C4-2B (cell line): Measurements from ENCODE around the gene HHEX.

Experiments
- H3K27ac ChIP-seq: fragments of 450-650 bp; 2 replicates; pipeline ENCODE4 v1.5.1; 2017
- CTCF ChIP-seq: fragments of 450-650 bp; conservative IDR thresholded peaks from 2 replicates; pipeline ENCODE4 v1.5.1; 2017; ENCODE audit warnings: mild to moderate bottlenecking
- ZFX ChIP-seq: fragments of 450-650 bp; IDR thresholded peaks from 2 replicates; pipeline ENCODE4 v1.6.1; 2017

HHEX gene

GRCh38 chr10:92722349-92722748 lies 32.6 kb downstream of the HHEX start:
- no peak overlapping the region for H3K27ac ChIP-seq
- TF ChIP-seq CTCF, result no peak
- TF ChIP-seq ZFX, result no peak

- TF ChIP-seq CTCF (no peak), ZFX (0 out of 2 replicates have a peak, but pooled peaks have one; percentile 13)
- no peak overlapping the region for H3K27ac ChIP-seq
These were observed 37.4 kb downstream of the HHEX start for GRCh38 chr10:92727141-92727540.

DNA sequence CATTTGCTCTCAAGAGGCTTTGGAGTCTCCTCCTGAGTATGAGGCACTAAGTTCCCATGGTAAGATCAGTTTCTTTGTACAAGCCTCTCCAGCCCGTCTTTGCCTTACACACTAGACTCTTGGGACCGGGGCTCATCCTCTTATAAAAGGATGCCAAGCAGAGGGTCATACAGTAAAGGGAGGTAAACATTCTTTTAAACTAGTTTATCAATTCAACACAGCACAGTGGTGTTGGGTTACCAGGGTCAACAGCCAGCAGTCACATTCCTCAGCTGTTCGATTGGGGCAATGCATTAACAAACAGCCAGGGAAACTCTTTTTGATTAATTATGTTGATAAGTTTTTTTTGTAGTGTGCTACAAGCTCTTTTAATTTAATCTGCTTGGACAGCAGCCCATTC lies 37.8 kb downstream of the HHEX start:
- TF ChIP-seq ZFX (no peak), CTCF (no peak)
- no peak overlapping the region for H3K27ac ChIP-seq

GRCh38 chr10:92729886-92730285 lies 40.1 kb downstream of the HHEX start:
- no peak overlapping the region for H3K27ac ChIP-seq
- no peak for TF ChIP-seq CTCF
- no peak for TF ChIP-seq ZFX

DNA sequence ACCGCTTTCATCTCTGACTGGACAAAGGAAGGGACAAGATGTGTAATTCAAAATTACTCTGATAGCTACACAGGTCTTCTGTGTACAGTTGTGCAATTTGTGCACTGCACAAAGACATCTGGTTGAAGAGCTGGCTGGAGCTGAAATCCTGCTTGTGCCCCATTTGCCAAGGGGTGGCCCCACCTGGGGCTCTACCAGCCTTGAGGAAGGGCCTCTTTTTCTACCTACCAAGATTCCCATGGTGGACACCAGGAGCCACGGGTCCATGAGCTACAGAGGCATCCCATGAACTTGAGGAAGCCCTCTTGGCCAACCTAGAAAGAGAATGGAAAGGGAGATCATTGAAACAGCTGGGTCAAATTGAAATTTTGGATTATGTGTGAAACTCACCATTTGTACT lies 43.2 kb downstream of the HHEX start:
- TF ChIP-seq CTCF (no peak), ZFX (no peak)
- H3K27ac ChIP-seq, result no peak overlapping the region

DNA sequence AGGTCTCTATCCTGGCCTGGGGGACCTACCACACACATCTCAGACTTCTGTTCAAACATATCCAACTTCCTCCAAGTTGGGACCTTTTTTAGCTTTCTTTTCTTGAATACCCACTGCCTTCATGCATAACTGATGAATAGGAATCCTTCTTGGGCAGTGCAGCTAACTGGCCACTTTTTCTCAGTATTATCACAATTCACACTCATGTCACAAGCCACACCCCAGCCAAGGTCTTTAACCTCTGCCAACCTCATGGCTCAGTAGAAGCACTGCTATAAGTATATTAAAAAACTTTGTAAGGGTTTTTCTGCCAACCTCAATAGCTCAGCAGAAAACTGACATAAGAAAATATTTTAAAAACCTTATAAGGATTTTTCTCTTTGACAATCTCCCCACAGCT lies 44.5 kb downstream of the HHEX start:
- TF ChIP-seq ZFX (no peak), CTCF (no peak)

DNA sequence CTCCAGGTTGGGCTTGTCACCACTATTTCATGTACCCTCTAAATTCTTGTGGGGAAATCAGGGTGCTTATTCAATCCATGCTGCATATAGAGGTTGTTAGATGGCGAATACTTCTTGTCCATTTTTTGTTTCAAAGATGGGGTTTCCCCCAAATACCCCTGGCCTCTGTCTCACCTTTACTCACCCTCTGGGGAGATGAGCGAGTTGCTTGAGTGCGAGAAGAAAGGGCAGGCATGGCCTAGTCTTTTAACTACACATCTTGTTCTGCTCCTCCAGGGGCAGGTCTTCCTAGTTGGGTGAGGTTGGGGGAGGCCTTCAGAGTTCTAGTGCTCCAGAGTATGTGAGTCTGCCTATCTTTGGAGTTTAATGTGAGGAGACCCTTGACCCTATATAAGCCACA lies 46.2 kb downstream of the HHEX start:
- no peak overlapping the region for H3K27ac ChIP-seq
- TF ChIP-seq CTCF, result no peak
- TF ChIP-seq ZFX, result no peak

More for the DNA sequence above, 44.5 kb downstream of the HHEX start:
- no peak overlapping the region for H3K27ac ChIP-seq
